Gastrocnemius medialis (tissue), 4 donors: ENCODE data around the gene HYPK. TPM values are rescaled to one million over a fixed set of nuclear protein-coding genes. Genes with fewer than 3 reads are reported as not detected.

Experiments
- ATAC-seq, 2 donors: fragments of 150-250 bp; one replicate each; pipeline ENCODE4 v1.9.1; 2016
- DNase-seq, 2 donors: peaks; one replicate each; pipeline ENCODE4 v3.0.0-alpha.2; 2019
- H3K27ac ChIP-seq, 4 donors: fragments of 200-600 bp; sonication (generic); 1 replicate in 1 of 4; 2 replicates in 3 of 4; pipeline ENCODE4 v1.5.1; 2016 to 2018; ENCODE audit warnings: mild to moderate bottlenecking in 2 of 4, moderate library complexity in 1 of 4
- H3K27me3 ChIP-seq, 3 donors: fragments of 200-600 bp; sonication (generic) in 2 of 3; 1 replicate in 1 of 3; 2 replicates in 2 of 3; pipeline versions ENCODE4 v1.5.1 to v1.6.0; 2016 to 2019; ENCODE audit warnings: mild to moderate bottlenecking in 1 of 3, moderate library complexity in 1 of 3
- H3K36me3 ChIP-seq, 2 donors: fragments of 200-600 bp; sonication (generic) in 1 of 2; one replicate each; pipeline ENCODE4 v1.5.1; 2017 to 2018
- H3K4me1 ChIP-seq, 2 donors: fragments of 200-600 bp; sonication (generic) in 1 of 2; one replicate each; pipeline ENCODE4 v1.5.1; 2016 to 2017; ENCODE audit warnings: mild to moderate bottlenecking in 2 of 2
- H3K4me3 ChIP-seq, 4 donors: fragments of 200-600 bp; sonication (generic) in 3 of 4; 1 replicate in 1 of 4; 2 replicates in 3 of 4; pipeline ENCODE4 v1.5.1; 2016 to 2019; ENCODE audit warnings: mild to moderate bottlenecking in 2 of 4
- H3K9me3 ChIP-seq, 3 donors: fragments of 200-600 bp; sonication (generic) in 2 of 3; 1 replicate in 1 of 3; 2 replicates in 2 of 3; pipeline ENCODE4 v1.5.1; 2016 to 2019
- CTCF ChIP-seq, 5 experiments: fragments of 450-650 bp in 3 of 5; fragments of 200-600 bp in 2 of 5; sonication (generic) in 2 of 5; IDR thresholded peaks in 4 of 5; conservative IDR thresholded peaks in 1 of 5; 1 replicate in 4 of 5; 2 replicates in 1 of 5; pipeline ENCODE4 v1.5.1; 2016 to 2019; ENCODE audit warnings: antibody characterized with exemption in 5 of 5, mild to moderate bottlenecking in 3 of 5, moderate library complexity in 3 of 5
- POLR2A ChIP-seq, 2 donors: fragments of 450-650 bp; IDR thresholded peaks; one replicate each; pipeline ENCODE4 v1.6.1; 2017; ENCODE audit warnings: antibody characterized with exemption in 2 of 2, mild to moderate bottlenecking in 2 of 2, moderate library complexity in 2 of 2
- in situ Hi-C, 4 donors: fragments of 200-750 bp; cut with MboI; loops; one replicate each; pipeline versions ENCODE4 v1.15.0 to v1.8.0; 2017; ENCODE audit warnings: low sequenced_read_pairs in 4 of 4
- intact Hi-C: fragments of 100-400 bp; cut with DNase I; formaldehyde crosslinking; loops from one replicate; pipeline ENCODE4 v1.15.1; 2023; ENCODE audit warnings: low total_unique reads
- total RNA-seq, 4 donors: library from RNA; depleted of rRNA; stranded (reverse); fragments of >200 nt; gene quantifications; one replicate each; pipeline versions ENCODE4 v1.1.0 to v1.2.3, GENCODE V29; 2016

HYPK gene
- total RNA-seq, 4 donors from 2014 or later, result 19.5 to 33.9 (median 24.7) TPM

DNA sequence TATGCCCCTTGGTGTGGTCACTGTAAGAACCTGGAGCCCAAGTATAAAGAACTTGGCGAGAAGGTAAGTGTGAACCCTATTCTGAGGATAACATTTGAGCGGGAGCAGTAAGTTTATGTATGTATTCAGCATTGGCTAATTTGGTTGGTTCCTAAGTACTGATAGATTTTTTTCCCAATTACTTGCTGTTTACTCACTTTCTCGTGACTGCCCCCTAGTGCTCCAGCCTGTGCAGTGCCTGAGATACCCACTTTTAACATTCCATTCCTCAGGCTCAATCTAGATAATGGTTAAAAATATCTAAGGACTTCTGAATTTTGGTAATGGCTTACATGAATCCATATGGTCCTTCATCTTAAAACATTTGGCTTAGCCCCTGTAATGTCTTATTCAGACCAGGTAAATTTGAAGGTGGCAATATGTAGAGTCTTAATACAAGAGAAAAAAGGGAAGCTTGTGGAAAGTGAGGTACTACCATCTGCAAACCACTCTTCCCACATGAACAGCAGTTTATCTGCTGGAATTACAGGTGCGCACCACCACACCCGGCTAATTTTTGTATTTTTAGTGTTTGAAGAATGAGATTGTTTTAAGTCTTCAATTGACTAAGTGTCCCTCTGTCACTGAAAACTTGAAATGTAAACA lies 30.7 kb upstream of the HYPK start:
- Histone ChIP-seq H3K4me1 (no peaks in the 10 kb centered on the region), H3K4me3 (no peak overlapping the region), H3K36me3 (peaks cover 0 to 94% of the 10 kb centered on the region in 2 donors), H3K9me3 (no peaks in the 10 kb centered on the region), H3K27me3 (no peaks in the 10 kb centered on the region), H3K27ac (no peak overlapping the region)
- peak; percentile 24 to 71 (median 49) for TF ChIP-seq CTCF (IDR thresholded peaks at IDR 0.05 in 4 of 5, conservative IDR thresholded peaks at IDR 0.05 in 1 of 5)
- TF ChIP-seq POLR2A (IDR thresholded peaks at IDR 0.05), result no peak
- intact Hi-C loops (loop anchor here (1.0 to 10.0 kb wide), 2 partner anchors 22 to 325 kb away; no protein-coding TSS in a partner anchor), in situ Hi-C loops (no loop called here)
- peak in 1 of 2 donors; percentile 37 for ATAC-seq
- DNase-seq, result no peak

GRCh38 chr15:43771816-43772215 lies 28.6 kb upstream of the HYPK start:
- intact Hi-C loops (loop anchor here (10.0 kb wide), 1 partner anchor 327 kb away; no protein-coding TSS in a partner anchor), in situ Hi-C loops (no loop called here)
- DNase-seq, result peak in 1 of 2 donors; percentile 27
- H3K36me3 ChIP-seq, result peaks cover 0 to 73% of the 10 kb centered on the region in 2 donors
- H3K9me3 ChIP-seq, result no peaks in the 10 kb centered on the region
- no peak for ATAC-seq
- no peaks in the 10 kb centered on the region for H3K27me3 ChIP-seq
- TF ChIP-seq CTCF (IDR thresholded peaks at IDR 0.05 in 4 of 5, conservative IDR thresholded peaks at IDR 0.05 in 1 of 5) (no peak), POLR2A (IDR thresholded peaks at IDR 0.05) (no peak)
- no peak overlapping the region for H3K27ac ChIP-seq
- H3K4me3 ChIP-seq, result no peak overlapping the region
- H3K4me1 ChIP-seq, result peaks cover 0 to 5% of the 10 kb centered on the region in 2 donors

- Histone ChIP-seq H3K4me1 (peaks cover 2 to 6% of the 10 kb centered on the region in 2 donors), H3K9me3 (no peaks in the 10 kb centered on the region), H3K27ac (no peak overlapping the region), H3K27me3 (no peaks in the 10 kb centered on the region), H3K4me3 (no peak overlapping the region), H3K36me3 (peaks cover 0 to 65% of the 10 kb centered on the region in 2 donors)
- no peak for ATAC-seq
- intact Hi-C loops, result loop anchor here (10.0 kb wide), 1 partner anchor 328 kb away; no protein-coding TSS in a partner anchor
- in situ Hi-C loops, result no loop called here
- no peak for TF ChIP-seq CTCF (IDR thresholded peaks at IDR 0.05 in 4 of 5, conservative IDR thresholded peaks at IDR 0.05 in 1 of 5)
- DNase-seq, result no peak
Measured at GRCh38 chr15:43772624-43773023, 27.8 kb upstream of the HYPK start.

DNA sequence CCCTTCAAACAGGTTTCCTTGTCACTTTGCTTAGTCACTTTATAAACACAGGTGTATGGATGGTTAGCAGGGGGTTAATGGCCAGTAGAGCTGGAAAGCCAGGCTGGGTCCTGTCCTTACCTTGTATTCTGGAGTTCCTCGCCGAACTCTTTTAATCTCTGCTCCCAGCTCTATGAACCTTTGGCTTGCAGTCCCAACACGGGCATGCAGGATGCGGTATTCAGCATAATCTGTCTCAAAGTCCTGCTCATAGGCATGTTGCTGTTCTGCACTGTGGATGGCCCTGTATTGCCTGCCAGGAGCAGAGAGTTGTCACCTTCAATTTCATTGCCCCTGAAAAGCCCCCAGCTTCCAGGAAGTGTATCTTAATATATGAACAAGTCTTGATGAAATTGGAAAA lies 26.3 kb upstream of the HYPK start:
- Histone ChIP-seq H3K36me3 (peaks cover 0 to 50% of the 10 kb centered on the region in 2 donors), H3K4me3 (no peak overlapping the region), H3K27me3 (no peaks in the 10 kb centered on the region), H3K9me3 (no peaks in the 10 kb centered on the region), H3K27ac (peak overlapping the region in 2 of 4 donors; percentile 89 to 90), H3K4me1 (peaks cover 9 to 11% of the 10 kb centered on the region in 2 donors)
- in situ Hi-C loops, result no loop called here
- no peak for TF ChIP-seq CTCF (IDR thresholded peaks at IDR 0.05 in 4 of 5, conservative IDR thresholded peaks at IDR 0.05 in 1 of 5)
- no peak for TF ChIP-seq POLR2A (IDR thresholded peaks at IDR 0.05)
- ATAC-seq (no peak), DNase-seq (no peak)
- intact Hi-C loops, result loop anchor here (10.0 kb wide), 1 partner anchor 329 kb away; no protein-coding TSS in a partner anchor
